Measurements from ENCODE around the gene SUFU. TPM values are rescaled to one million over a fixed set of nuclear protein-coding genes. Genes with fewer than 3 reads are reported as not detected.

Gene SUFU
- total RNA-seq, 1 donor, result 3.6 TPM

- Histone ChIP-seq H3K27me3 (ENCODE audit: insufficient read depth, low read length) (no peaks in the 10 kb centered on the region), H3K4me2 (ENCODE audit: insufficient read depth, low read length) (no peak overlapping the region), H3K4me1 (ENCODE audit: insufficient read depth, low read length) (no peaks in the 10 kb centered on the region), H2AFZ (ENCODE audit: low read length) (no peak overlapping the region), H3K36me3 (ENCODE audit: insufficient read depth, low read length) (no peaks in the 10 kb centered on the region), H3K4me3 (ENCODE audit: insufficient read depth, low read length) (no peak overlapping the region), H4K20me1 (ENCODE audit: insufficient read depth, low read length) (peaks cover 23% of the 10 kb centered on the region), H3K79me2 (ENCODE audit: insufficient read depth, low read length) (peaks cover 10% of the 10 kb centered on the region), H3K27ac (ENCODE audit: low read depth, low read length) (no peak overlapping the region), H3K9me3 (ENCODE audit: low read depth, low read length) (no peaks in the 10 kb centered on the region)
- DNase-seq (ENCODE audit: insufficient read length, low spot score, missing footprints), result no peak
- no peak for TF ChIP-seq CTCF (IDR thresholded peaks at IDR 0.05; ENCODE audit: extremely low read depth, low read depth, low read length)
Measured at GRCh38 chr10:102535481-102536147, 31.8 kb downstream of the SUFU start.

- H4K20me1 ChIP-seq (ENCODE audit: insufficient read depth, low read length), result peaks cover 11% of the 10 kb centered on the region
- no peak overlapping the region for H3K4me3 ChIP-seq (ENCODE audit: insufficient read depth, low read length)
- no peak for TF ChIP-seq CTCF (IDR thresholded peaks at IDR 0.05; ENCODE audit: extremely low read depth, low read depth, low read length)
- H2AFZ ChIP-seq (ENCODE audit: low read length), result no peak overlapping the region
- no peaks in the 10 kb centered on the region for H3K36me3 ChIP-seq (ENCODE audit: insufficient read depth, low read length)
- no peaks in the 10 kb centered on the region for H3K27me3 ChIP-seq (ENCODE audit: insufficient read depth, low read length)
- H3K4me2 ChIP-seq (ENCODE audit: insufficient read depth, low read length), result no peak overlapping the region
- H3K4me1 ChIP-seq (ENCODE audit: insufficient read depth, low read length), result no peaks in the 10 kb centered on the region
- H3K27ac ChIP-seq (ENCODE audit: low read depth, low read length), result no peak overlapping the region
- peaks cover 5% of the 10 kb centered on the region for H3K79me2 ChIP-seq (ENCODE audit: insufficient read depth, low read length)
- H3K9me3 ChIP-seq (ENCODE audit: low read depth, low read length), result no peaks in the 10 kb centered on the region
- no peak for DNase-seq (ENCODE audit: insufficient read length, low spot score, missing footprints)
Measured at GRCh38 chr10:102537367-102537766, 33.6 kb downstream of the SUFU start.

- Histone ChIP-seq H4K20me1 (ENCODE audit: insufficient read depth, low read length) (peaks cover 11% of the 10 kb centered on the region), H3K9me3 (ENCODE audit: low read depth, low read length) (no peaks in the 10 kb centered on the region), H3K79me2 (ENCODE audit: insufficient read depth, low read length) (peaks cover 5% of the 10 kb centered on the region), H3K4me1 (ENCODE audit: insufficient read depth, low read length) (no peaks in the 10 kb centered on the region), H3K4me2 (ENCODE audit: insufficient read depth, low read length) (no peak overlapping the region), H3K36me3 (ENCODE audit: insufficient read depth, low read length) (no peaks in the 10 kb centered on the region), H3K4me3 (ENCODE audit: insufficient read depth, low read length) (no peak overlapping the region), H3K27me3 (ENCODE audit: insufficient read depth, low read length) (no peaks in the 10 kb centered on the region), H3K27ac (ENCODE audit: low read depth, low read length) (no peak overlapping the region), H2AFZ (ENCODE audit: low read length) (no peak overlapping the region)
- no peak for TF ChIP-seq CTCF (IDR thresholded peaks at IDR 0.05; ENCODE audit: extremely low read depth, low read depth, low read length)
- DNase-seq (ENCODE audit: insufficient read length, low spot score, missing footprints), result no peak
Measured at GRCh38 chr10:102537948-102538347, 34.2 kb downstream of the SUFU start.

- H3K4me1 ChIP-seq (ENCODE audit: insufficient read depth, low read length), result no peaks in the 10 kb centered on the region
- H3K9me3 ChIP-seq (ENCODE audit: low read depth, low read length), result no peaks in the 10 kb centered on the region
- H3K79me2 ChIP-seq (ENCODE audit: insufficient read depth, low read length), result peaks cover 5% of the 10 kb centered on the region
- H4K20me1 ChIP-seq (ENCODE audit: insufficient read depth, low read length), result peaks cover 11% of the 10 kb centered on the region
- no peak overlapping the region for H3K4me3 ChIP-seq (ENCODE audit: insufficient read depth, low read length)
- H2AFZ ChIP-seq (ENCODE audit: low read length), result no peak overlapping the region
- H3K27ac ChIP-seq (ENCODE audit: low read depth, low read length), result no peak overlapping the region
- no peak for DNase-seq (ENCODE audit: insufficient read length, low spot score, missing footprints)
- no peaks in the 10 kb centered on the region for H3K27me3 ChIP-seq (ENCODE audit: insufficient read depth, low read length)
- H3K36me3 ChIP-seq (ENCODE audit: insufficient read depth, low read length), result no peaks in the 10 kb centered on the region
- no peak overlapping the region for H3K4me2 ChIP-seq (ENCODE audit: insufficient read depth, low read length)
- no peak for TF ChIP-seq CTCF (IDR thresholded peaks at IDR 0.05; ENCODE audit: extremely low read depth, low read depth, low read length)
Measured at GRCh38 chr10:102538811-102539210, 35.0 kb downstream of the SUFU start.

All from osteoblast (primary cell).